ENCODE measurements around the gene TMEM52.
A peak's percentile ranks its signal among the peaks of the same experiment; 100 is the strongest.

Gene TMEM52

DNA sequence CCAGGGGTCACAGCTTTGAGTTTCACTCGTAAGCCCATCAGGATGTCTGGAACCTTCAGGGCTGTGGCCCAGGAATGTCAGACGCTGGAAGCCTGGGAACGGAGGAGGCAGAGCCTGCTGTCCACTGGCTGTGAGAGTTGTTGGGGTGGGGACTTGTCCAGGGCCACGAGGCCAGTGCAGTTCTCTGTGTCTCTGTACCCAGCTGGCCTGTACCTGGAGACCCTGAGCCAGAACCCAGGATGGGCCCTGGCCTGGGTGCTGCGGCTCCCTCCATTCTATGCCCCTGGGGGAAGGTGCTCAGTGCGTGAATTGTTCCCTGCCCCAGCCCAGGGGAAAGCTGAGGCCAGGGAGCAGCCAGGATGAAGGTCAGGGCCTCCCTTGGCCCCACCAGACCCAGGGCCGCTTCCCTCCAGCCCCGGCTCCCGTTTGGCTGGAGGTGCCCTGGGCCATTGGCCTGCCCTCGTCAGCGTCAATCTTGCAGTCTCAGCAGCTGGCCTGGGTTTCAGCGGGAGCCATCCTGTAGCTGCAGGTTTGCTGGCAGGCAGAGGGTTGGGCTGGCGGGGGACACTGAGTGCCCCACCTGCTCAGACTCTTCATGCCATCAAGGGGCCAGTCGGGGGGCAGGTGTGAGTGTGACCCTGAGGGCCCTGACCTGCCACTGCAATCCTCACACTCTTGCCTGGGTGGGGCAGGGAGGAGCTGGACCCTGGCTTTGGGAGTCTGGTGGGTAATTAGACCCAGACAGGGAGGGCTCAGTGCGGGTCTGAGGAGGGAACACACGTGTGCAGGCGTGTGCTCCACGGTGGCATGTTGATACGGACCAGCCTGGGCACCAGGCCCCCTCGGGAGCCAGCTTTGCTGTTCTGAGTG, 4.7 kb downstream of the TMEM52 start:
- DNase-seq: no peak

- DNase-seq: no peak
These were observed 7.6 kb downstream of the TMEM52 start for GRCh38 chr1:1911350-1912041.

DNA sequence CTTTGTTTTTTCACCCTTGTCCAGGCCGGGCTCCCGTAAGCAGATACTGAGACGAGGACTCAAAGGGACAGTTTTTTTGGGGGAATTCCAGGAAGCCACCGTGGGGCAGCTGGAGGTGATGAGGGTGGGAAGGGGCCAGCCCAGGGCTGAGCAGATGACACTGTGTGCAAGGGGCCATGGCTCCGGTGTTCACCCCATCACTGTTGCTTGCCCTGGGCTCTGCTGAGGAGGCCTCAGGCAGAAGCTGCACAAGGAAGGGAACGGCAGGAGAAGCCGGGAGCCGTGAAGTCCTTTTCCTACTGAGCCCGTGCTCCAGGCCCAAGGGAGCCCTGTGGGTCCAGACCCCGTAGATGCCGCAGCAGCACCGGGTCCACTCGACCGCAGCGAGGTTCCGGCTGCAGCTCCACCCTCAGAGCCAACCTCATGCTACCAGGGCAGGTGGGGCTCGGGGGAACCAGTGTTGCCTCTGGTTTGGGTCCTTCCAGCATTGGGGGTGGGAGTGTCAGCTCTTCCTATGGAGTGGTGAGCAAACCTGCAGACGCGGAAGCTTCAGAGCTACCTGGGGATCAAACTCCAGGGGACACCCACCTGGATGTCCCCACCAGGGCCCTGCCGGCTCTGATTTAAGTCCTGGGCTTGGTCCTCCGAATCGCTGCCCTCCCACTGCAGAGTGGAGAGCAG, 8.3 kb downstream of the TMEM52 start:
- DNase-seq: no peak

DNA sequence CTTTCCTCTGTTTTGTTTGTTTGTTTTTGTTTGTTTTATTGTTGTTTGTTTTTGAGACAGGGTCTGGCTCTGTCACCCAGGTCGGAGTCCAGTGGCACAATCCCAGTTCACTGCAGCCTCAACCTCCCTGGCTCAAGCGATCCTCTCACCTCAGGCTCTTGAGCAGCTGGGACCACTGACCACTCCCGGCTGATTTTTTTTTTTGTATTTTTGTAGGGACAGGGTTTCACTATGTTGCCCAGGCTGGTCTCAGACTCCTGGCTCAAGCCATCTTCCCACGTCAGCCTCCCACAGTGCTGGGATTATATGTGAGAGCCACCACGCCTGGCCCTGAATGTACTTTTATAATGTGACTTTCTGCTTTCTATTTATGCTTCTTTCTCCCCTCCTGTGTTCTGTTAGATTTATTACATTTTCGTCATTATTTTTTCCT, 9.0 kb downstream of the TMEM52 start:
- DNase-seq: no peak

DNA sequence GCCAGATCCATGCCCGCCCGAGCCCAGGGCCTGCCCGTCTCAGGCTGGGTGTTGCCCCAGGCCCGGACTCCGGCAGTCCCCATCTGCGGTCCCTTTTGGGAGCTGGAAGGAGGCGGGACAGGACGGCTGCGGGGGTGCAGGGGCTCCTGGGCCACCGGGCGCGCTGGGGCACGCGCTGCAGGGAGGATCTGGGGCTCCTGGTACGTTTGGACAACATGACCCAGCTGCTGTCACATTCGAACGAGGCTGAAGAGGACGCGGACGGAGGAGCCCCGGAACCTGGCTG, 10.6 kb downstream of the TMEM52 start:
- no peak for DNase-seq

DNA sequence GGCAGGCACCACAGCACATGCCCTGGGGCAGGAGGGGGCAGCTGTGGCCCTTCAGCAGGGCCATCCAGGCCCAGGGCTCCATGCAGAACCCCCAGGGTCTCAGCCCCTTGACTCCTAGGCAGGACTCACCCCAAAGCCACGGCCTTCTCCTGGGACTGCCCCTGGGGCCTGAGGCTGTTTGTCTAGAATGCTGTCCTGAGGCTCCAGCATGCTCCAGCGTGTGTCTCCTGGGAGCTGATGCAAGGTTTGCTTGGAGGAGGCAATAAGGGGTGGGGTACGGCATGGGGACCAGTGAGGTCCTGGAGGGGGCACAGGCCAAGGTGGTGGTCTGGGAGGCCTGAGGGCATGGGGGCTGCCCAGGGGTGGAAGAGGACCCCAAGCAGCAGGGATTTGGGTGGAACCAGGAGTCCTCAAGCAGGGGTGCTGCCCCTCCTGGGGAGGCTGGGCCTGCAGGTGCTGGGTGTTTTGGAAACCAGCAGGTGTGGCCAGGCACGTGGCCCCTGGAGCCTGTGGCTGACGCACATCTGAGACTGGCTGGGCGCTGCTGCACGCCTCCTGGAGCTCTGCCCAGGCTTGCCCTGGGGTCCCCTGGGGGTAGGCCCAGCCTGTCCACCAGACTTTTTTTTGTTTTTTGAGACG, 11.9 kb downstream of the TMEM52 start:
- no peak for DNase-seq

- DNase-seq: peak; percentile 64
These were observed 12.6 kb downstream of the TMEM52 start for GRCh38 chr1:1906185-1907097.

- no peak for DNase-seq
These were observed 15.9 kb downstream of the TMEM52 start for GRCh38 chr1:1903224-1903623.

- no peak for DNase-seq
These were observed 17.3 kb downstream of the TMEM52 start for GRCh38 chr1:1901641-1902294.

- DNase-seq: no peak
These were observed 18.0 kb downstream of the TMEM52 start for GRCh38 chr1:1900883-1901640.

GRCh38 chr1:1899967-1900327, 19.1 kb downstream of the TMEM52 start:
- no peak for DNase-seq

DNA sequence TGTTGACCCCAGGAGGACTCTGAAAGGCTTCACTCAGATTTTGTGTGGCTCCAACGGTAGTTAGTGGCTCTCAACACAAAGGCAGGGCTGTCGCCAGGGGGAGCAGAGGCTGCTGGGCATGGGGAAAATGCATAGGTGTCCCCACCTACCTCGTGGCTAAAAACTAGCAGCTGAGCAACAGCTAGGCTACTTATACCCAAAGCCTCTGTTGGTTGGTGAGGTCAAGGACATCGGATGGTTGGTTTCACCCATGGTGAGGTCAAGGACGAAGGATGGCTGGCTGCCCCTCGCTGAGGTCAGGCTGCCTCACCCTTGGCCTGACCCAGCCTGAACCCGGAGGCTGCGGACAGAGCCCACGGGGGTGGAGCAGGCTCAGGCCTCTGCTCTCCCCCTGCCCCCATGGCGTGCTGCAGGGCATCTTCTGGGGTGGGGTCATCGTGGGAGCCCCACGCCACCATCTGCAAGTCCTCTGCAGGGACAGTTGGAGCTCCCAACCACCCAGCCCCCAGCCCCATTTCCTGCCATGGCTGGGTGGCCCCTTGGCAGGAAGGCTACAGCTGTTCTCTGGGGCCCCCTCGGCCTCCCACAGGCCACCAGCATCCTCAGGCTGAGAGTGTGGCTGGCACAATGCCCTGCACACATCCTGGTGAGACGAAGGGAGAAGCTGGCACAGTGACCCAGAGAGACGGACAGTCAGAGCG, 19.7 kb downstream of the TMEM52 start:
- DNase-seq: no peak

- no peak for DNase-seq
These were observed 20.7 kb downstream of the TMEM52 start for GRCh38 chr1:1898246-1898933.

GRCh38 chr1:1895456-1896336, 23.4 kb downstream of the TMEM52 start:
- DNase-seq: no peak

- DNase-seq: no peak
These were observed 24.0 kb downstream of the TMEM52 start for GRCh38 chr1:1895060-1895418.

DNA sequence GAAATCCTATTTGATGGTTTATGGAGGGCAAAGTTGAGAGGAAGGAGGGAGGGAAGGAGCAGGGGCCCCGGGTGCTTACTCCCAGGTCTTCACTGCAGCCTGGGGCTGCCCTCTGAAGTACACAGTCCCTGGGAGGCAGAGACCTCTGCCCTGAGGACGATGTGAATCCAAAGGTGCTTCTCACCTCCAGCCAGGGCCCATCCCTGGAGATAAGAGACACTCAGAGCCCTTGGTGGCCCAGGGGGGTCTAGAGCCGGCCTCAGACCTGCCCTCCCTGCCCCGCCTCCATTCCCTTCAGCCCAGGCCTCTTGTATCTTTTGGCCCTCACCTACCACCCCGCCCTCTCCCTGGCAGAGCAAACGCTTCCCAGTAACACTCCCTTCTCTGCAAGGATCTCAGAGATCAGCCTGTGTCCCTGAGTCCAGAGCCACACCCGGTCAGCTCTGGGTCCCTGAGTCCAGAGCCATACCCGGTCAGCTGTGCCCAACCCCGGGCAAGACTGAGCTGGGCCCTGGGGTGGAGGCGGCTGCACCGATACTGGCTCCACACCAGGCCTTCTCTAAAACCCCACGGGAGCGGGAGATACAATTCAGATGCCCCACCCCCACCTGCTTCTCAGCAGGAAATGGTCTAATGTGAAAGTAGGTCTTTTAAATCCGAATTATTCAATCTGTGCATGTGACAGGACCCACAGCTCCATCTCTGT, 24.6 kb downstream of the TMEM52 start:
- no peak for DNase-seq

- DNase-seq: no peak
These were observed 25.1 kb downstream of the TMEM52 start for GRCh38 chr1:1893997-1894353.

DNA sequence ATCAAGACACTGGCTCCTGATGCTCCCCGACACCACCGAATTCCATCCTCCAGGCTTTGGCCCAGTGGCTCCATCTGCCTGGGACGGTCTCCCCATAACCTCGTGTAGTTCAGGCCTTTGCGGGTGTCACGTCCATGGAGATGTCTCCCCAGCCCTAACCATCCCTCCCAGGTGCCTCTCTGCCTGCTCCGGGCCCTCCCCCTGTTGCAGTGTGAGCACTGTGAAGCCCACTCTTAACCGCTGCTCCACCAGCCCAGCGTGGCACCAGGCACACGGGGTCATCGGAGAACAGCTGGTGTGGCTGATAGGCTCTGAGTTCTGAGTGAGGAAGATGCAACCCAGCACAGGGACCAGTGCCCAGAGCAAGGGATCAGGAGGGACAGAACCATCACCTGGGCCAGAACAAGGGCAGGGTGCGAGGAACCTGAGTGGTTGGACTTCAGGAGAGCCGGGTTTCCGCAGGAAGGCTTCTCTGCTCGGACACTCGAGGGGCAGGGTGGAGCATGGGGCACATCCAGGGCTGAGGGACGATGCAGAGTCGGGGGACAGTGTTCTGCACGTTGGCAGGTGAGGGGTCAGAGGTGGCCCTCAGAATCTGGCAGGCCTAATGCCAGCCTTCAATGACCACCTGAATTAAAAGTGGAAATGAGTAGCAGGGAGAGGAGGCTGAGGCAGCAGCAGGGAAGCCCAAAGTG, 25.6 kb downstream of the TMEM52 start:
- no peak for DNase-seq
